ENCODE data around the gene LHPP.

- TF ChIP-seq GATA2 (IDR thresholded peaks at IDR 0.05; ENCODE audit: low read depth, low read length) = no peak
- no peak for TF ChIP-seq GATA3 (IDR thresholded peaks at IDR 0.05; ENCODE audit: low read depth, low read length)
These were observed 14.5 kb upstream of the LHPP start for GRCh38 chr10:124446830-124447750.

Measured in SH-SY5Y (cell line).